Measurements from ENCODE around the gene RUVBL2. TPM values are rescaled to one million over a fixed set of nuclear protein-coding genes. Genes with fewer than 3 reads are reported as not detected.
"Not testable (repeated sequence)": the region's sequence is repeated elsewhere in the genome, so short reads cannot be mapped to it uniquely, and the experiment has no call there.

RUVBL2 gene
- total RNA-seq, 1 donor from 2014 or later = 170 TPM

DNA sequence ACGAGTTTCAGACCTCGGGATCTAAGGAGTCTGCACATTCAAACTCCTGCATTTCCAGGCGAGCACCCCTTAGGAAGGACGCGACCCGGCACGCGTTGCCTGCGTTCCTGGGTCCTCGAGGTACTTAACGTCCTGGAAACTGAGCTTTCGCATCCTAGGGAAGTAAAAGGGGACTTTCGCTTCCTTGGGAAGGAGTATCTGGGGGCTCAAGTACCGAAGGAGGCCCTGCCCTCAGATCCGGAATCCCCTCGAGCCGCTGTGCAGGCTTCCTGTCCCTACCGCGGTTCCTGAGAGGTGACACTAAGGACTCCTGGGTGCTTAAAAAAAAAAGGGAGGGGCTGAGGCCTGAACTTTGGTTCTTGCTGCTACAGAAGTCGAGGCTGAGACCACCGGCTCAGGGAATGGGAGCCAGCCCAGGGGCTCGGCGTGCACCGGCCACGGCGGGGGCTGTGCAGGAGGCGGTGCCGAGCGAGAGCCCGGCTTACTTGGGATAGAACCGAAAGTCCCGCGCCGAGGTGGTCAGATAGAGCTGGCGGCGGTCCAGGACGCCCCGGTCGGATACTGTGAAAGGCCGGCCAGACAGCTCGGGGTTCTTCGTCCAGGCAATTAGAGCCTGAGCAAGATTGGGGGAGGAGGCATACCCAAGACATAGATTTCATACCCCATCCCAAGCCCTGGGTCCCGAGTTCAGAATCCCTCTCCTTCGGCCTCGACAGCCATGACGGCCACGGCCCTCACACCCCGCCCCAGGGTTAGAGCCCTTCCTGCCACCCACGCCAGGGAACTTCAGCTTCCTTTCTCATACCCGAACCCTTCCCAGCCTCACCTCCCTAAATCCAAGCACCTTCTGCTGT, 24.9 kb downstream of the RUVBL2 start:
- DNase-seq (ENCODE audit: low read depth) = not testable (repeated sequence)

DNA sequence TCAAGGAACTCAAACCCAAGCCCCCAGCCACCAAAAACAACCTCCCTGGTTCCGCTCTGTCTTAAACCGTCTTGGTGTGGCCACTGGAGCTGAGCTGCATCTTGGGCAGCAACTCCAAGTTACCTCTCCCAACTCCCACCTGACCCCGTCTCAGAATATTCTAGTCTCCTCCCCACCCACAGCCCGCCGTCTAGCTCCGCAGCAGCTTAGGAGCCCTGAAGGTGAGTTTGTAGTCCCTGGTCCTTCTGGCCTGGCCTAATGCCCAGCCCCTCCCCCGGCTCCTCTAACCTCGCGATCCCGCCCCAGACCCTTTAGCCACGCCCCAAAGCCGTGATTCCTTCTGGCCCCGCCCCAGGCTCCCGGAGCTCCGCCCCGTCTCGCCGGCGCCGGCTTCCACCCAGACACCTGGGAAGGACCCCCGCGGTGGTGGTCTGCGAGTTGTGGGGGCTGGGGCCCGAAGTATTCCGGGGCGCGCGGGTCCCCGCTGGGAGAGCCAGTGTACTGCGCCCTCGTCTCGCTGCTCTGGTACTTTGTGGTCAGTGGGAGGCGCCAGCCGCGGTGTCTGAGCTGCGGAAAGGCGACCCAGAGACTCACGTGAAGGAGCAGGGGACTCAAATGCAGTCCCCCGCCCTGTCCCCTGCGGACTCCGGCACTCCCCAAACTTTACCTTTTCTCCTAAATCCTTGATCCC, 25.7 kb downstream of the RUVBL2 start:
- DNase-seq (ENCODE audit: low read depth) = no peak

DNA sequence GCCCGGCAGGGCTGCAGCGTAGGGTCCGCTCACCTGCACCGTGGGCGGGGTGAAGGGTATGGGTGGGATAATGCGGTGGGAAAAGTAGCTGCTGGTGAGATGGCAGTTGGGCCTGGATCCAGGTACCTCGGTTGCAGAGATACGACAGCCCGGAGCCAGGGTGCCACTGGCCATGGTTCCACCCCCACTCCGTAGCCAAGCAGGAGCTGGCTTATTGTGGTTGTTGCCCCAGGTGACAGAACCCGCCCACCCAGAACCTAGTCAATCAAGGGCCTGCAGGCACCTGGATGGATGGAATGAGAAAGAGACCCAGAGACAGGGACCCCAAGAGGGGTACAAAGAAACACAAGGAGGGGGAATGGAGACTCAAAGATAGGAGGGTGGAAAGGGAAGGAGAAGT, 26.7 kb downstream of the RUVBL2 start:
- DNase-seq (ENCODE audit: low read depth) = no peak

DNA sequence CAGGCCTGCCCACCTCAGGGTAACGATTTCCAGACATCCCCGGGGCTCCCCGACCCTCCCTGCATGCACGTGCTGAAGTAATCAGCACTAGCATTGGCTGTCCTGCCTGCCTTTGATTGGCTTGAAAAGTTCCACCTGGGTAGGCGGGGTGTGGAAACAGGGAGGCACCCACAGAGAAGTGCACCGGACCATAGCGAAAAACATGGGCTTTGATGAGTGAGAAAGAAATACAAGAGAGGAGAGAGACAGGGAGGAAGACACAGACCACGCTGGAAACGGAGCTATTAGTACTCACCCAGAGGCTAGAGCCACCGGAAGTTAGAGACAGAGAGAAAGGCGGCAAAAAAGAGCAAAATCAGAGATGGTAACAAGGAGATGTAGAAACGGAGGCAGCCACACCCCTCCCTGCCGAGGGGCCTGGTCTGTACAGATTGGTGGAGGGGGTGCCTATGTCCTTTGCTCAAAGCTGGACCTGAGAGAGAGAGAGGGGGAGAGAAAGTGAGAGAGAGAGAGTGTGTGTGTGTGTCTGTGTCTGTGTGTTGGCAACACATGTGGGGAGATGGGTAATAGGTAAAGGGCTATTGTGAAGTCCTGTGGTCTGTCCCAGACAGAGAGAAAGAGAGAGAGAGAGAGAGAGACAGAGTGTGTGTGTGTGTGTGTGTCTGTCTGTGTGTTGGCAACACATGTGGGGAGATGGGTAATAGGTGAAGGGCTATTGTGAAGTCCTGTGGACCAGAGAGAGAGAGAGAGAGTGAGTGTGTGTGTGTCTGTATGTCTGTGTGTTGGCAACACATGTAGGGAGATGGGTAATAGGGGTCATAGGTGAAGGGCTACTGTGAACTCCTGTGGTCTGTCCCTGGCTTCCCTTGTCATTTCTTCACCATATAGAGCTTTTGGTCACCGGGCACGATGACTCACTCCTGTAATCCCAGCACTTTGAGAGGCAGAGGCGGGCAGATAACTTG, 27.5 kb downstream of the RUVBL2 start:
- DNase-seq (ENCODE audit: low read depth) = peak; percentile 43

DNA sequence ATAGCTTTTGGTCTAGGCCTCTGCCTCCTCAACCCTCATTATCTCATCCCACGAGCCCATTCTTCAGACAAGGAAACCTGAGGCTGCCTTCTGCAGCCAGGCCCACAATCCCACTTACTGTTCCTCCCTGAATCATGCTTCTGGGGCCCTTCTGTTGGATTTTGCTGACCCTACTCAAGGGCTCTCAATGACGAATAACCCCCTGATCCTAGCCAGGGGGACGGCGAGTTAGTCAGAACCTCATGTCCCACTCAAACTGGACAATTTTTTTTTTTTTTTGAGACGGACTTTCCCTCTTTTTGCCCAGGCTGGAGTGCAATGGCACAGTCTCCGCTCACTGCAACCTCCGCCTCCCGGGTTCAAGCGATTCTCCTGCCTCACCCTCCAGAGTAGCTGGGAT, 28.4 kb downstream of the RUVBL2 start:
- DNase-seq (ENCODE audit: low read depth) = no peak

DNA sequence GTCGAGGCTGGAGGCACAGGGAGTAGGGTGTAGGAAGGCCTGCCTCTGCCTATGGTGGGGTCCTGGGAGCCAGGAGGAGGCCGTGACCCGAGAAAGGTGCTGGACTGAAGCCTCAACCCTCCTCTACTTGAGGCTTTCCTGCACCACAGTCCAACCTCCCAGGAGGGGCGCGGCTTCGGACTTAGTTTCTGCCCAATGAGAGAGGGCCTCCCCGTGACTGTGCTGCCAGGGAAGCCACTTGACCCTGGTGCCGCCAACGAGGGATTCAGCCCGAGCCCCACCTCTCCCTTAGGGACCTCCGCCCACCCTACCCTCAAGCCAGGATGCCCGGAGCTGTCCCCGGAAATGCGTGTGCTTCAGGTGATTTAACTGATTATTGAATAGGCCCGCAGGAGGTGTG, 30.5 kb downstream of the RUVBL2 start, which contains the start of gene CGB3:
TSS of gene CGB3 (minus strand) at position 101 of the 400 bp plus-strand sequence. CDS start 362 bp downstream, outside the sequence.
- not testable (repeated sequence) for DNase-seq (ENCODE audit: low read depth)

DNA sequence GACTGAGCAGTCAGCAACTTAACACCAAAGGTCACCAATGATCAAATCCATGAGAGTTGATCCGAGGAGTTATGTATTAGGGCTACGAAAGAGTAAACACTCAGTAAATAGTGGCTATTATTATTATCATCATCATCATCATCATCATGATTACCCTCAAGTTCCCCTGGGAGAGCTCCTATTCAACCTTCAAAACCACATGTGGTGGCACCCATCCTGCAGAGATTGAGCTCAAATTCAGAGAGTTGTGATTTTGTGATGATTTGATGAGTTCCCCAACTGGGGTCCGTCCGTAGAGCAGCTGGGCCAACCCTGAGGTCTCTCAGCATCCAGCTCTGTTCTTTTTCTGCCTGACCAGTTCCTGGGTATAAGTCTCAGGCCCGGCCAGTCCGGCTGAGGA, 31.4 kb downstream of the RUVBL2 start:
- not testable (repeated sequence) for DNase-seq (ENCODE audit: low read depth)

DNA sequence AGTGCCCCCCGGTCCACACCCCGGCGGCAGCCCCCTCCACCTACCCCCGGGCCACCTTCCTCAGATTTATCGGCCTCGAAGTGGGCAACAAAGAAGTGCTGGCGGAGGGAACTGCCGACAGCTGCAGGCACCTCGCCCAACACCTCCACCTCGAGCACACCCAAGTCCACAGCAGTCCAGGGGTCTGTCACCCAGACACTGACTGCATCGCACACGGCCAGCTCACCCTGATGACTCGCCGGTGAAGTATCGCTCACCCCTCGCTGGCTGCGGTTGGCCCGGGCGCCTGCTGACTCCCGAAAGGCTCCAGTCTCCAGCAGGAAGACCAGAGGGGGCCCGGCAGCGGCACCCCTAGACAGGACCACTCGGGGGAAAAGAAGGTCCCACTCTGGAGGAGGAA, 31.9 kb downstream of the RUVBL2 start:
- not testable (repeated sequence) for DNase-seq (ENCODE audit: low read depth)

DNA sequence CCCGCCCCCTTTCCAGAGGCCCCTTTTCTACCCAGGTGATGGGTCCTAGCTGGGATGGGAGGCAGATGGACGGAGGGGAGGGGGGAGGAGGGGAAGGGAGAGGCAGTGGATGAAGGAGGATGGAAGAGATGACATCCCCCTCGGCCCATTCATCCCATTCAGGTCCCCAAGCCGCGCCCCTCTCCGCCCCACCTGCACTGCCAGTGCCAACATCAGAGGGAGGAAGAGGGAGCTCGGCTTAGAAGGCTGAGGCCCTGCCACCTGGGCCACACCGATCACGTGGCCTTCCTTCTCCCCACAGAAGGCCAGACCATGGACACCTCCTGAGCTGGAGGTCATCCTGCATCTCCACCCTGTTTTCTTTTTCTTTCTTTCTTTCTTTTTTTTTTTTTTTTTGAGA, 35.0 kb downstream of the RUVBL2 start:
- not testable (repeated sequence) for DNase-seq (ENCODE audit: low read depth)

DNA sequence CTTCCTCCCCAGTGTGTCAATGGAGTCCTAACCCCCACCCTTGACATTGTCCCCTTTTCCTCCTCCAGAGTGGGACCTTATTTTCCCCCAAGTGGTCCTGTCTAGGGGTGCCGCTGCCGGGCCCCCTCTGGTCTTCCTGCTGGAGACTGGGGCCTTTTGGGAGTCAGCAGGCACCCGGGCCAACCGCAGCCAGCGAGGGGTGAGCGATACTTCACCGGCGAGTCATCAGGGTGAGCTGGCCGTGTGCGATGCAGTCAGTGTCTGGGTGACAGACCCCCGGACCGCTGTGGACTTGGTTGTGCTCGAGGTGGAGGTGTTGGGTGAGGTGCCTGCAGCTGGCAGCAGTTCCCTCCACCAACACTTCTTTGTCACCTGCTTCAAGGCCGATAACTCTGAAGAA, 36.1 kb downstream of the RUVBL2 start:
- not testable (repeated sequence) for DNase-seq (ENCODE audit: low read depth)

DNA sequence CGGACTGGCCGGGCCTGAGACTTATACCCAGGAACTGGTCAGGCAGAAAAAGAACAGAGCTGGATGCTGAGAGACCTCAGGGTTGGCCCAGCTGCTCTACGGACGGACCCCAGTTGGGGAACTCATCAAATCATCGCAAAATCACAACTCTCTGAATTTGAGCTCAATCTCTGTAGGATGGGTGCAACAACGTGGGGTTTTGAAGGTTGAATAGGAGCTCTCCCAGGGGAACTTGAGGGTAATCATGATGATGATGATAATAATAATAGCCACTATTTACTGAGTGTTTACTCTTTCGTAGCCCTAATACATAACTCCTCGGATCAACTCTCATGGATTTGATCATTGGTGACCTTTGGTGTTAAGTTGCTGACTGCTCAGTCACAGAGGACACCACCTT, 36.6 kb downstream of the RUVBL2 start:
- not testable (repeated sequence) for DNase-seq (ENCODE audit: low read depth)

DNA sequence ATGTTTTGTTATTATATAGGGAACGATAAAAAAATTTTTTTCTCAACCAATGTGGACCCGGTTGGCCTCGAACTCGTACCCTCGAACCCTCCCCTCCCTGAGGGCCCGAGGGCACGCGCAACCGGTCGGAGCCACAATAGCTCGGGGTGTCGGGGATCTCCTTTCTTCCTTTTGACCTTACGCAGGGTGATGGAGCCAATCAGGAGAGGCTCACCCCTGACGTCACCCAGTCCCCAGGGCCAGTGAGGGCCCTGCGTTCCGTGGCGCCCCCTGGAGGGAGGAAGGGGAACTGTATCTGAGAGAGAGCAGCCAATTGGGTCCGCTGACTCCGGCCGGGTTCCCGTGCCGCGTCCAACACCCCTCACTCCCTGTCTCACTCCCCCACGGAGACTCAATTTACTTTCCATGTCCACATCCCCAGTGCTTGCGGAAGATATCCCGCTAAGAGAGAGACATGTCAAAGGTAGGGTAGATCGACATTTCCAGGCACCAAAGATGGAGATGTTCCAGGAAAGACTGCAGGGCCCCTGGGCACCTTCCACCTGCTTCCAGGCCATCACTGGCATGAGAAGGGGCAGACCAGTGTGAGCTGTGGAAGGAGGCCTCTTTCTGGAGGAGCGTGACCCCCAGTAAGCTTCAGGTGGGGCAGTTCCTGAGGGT, 38.1 kb downstream of the RUVBL2 start, which contains the start of gene CGB2:
TSS of gene CGB2 (plus strand) at position 249 of the 660 bp plus-strand sequence. CDS start at position 455, 206 bp downstream.
- DNase-seq (ENCODE audit: low read depth) = not testable (repeated sequence)

DNA sequence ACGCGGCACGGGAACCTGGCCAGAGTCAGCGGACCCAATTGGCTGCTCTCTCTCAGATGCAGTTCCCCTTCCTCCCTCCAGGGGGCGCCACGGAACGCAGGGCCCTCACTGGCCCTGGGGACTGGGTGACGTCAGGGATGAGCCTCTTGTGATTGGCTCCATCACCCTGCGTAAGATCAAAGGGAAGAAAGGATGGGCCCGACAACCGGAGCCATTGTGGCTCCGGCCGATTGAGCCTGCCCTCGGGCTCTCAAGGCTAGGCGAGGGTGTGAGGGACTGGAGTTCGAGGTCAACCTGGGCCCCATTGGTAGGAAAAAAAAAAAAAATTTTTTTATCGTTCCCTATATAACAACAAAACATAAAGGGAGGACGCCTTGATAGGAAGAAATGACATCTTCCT, 43.1 kb downstream of the RUVBL2 start, which contains the start of gene CGB1:
TSS of gene CGB1 (minus strand) at position 81 of the 400 bp plus-strand sequence. CDS start 184 bp downstream, outside the sequence.
- not testable (repeated sequence) for DNase-seq (ENCODE audit: low read depth)

DNA sequence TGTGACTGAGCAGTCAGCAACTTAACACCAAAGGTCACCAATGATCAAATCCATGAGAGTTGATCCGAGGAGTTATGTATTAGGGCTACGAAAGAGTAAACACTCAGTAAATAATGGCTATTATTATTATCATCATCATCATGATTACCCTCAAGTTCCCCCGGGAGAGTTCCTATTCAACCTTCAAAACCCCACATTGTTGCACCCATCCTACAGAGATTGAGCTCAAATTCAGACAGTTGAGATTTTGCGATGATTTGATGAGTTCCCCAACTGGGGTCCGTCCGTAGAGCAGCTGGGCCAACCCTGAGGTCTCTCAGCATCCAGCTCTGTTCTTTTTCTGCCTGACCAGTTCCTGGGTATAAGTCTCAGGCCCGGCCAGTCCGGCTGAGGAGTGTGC, 44.4 kb downstream of the RUVBL2 start:
- DNase-seq (ENCODE audit: low read depth) = not testable (repeated sequence)

DNA sequence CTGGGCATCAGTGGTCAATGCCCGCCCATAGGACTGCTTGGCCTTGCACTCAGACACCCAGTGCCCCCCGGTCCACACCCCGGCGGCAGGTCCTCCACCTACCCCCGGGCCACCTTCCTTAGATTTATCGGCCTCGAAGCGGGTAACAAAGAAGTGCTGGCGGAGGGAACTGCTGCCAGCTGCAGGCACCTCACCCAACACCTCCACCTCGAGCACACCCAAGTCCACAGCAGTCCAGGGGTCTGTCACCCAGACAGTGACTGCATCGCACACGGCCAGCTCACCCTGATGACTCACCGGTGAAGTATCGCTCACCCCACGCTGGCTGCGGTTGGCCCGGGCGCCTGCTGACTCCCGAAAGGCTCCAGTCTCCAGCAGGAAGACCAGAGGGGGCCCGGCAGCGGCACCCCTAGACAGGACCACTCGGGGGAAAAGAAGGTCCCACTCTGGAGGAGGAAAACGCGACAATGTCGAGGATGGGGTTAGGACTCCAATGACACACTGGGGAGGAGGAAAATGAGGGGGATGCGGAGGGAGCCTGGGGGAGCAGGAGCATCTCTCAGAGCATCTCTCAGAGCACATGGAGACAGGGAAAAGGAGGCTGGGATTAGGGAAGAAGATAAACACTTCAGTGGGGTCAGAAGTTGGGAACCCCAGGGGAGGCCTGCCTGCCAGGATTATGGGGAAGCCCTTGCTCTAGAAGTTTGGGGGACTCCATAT, 45.0 kb downstream of the RUVBL2 start:
- DNase-seq (ENCODE audit: low read depth) = peak; percentile 41

DNA sequence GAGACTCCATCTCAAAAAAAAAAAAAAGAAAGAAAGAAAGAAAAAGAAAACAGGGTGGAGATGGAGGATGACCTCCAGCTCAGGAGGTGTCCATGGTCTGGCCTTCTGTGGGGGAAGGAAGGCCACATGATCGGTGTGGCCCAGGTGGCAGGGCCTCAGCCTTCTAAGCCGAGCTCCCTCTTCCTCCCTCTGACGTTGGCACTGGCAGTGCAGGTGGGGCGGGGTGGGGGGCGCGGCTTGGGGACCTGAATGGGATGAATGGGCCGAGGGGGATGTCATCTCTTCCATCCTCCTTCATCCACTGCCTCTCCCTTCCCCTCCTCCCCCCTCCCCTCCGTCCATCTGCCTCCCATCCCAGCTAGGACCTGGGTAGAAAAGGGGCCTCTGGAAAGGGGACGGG, 46.0 kb downstream of the RUVBL2 start:
- not testable (repeated sequence) for DNase-seq (ENCODE audit: low read depth)

DNA sequence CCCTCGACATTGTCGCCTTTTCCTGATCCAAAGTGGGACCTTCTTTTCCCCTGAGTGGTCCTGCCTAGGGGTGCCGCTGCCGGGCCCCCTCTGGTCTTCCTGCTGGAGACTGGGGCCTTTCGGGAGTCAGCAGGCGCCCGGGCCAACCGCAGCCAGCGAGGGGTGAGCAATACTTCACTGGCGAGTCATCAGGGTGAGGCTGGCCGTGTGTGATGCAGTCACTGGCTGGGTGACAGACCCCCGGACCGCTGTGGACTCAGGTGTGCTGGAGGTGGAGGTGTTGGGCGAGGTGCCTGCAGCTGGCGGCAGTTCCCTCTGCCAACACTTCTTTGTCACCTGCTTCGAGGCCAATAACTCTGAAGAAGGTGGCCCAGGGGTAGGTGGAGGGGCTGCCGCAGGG, 48.5 kb downstream of the RUVBL2 start:
- no peak for DNase-seq (ENCODE audit: low read depth)

DNA sequence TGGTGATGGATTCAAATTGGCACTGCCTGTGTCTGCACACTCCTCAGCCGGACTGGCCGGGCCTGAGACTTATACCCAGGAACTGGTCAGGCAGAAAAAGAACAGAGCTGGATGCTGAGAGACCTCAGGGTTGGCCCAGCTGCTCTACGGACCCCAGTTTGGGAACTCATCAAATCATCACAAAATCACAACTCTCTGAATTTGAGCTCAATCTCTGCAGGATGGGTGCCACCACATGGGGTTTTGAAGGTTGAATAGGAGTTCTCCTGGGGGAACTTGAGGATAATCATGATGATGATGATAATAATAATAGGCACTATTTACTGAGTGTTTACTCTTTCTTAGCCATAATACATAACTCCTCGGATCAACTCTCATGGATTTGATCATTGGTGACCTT, 49.0 kb downstream of the RUVBL2 start:
- DNase-seq (ENCODE audit: low read depth) = not testable (repeated sequence)

DNA sequence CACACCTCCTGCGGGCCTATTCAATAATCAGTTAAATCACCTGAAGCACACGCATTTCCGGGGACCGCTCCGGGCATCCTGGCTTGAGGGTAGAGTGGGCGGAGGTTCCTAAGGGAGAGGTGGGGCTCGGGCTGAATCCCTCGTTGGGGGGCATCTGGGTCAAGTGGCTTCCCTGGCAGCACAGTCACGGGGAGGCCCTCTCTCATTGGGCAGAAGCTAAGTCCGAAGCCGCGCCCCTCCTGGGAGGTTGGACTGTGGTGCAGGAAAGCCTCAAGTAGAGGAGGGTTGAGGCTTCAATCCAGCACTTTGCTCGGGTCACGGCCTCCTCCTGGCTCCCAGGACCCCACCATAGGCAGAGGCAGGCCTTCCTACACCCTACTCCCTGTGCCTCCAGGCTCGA, 49.9 kb downstream of the RUVBL2 start, which contains the start of gene CGB5:
TSS of gene CGB5 (plus strand) at position 301 of the 400 bp plus-strand sequence. CDS start 362 bp downstream, outside the sequence.
- not testable (repeated sequence) for DNase-seq (ENCODE audit: low read depth)

DNA sequence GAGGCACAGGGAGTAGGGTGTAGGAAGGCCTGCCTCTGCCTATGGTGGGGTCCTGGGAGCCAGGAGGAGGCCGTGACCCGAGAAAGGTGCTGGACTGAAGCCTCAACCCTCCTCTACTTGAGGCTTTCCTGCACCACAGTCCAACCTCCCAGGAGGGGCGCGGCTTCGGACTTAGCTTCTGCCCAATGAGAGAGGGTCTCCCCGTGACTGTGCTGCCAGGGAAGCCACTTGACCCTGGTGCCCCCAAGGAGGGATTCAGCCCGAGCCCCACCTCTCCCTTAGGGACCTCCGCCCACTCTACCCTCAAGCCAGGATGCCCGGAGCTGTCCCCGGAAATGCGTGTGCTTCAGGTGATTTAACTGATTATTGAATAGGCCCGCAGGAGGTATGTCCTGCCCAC, 55.3 kb downstream of the RUVBL2 start, which contains the start of gene CGB8:
TSS of gene CGB8 (minus strand) at position 101 of the 400 bp plus-strand sequence. CDS start 372 bp downstream, outside the sequence.
- DNase-seq (ENCODE audit: low read depth) = not testable (repeated sequence)

Data from renal cortical epithelial cell (primary cell).